ENCODE data around the gene MOV10L1.
A peak's percentile ranks its signal among the peaks of the same experiment; 100 is the strongest.

The MOV10L1 gene

DNA sequence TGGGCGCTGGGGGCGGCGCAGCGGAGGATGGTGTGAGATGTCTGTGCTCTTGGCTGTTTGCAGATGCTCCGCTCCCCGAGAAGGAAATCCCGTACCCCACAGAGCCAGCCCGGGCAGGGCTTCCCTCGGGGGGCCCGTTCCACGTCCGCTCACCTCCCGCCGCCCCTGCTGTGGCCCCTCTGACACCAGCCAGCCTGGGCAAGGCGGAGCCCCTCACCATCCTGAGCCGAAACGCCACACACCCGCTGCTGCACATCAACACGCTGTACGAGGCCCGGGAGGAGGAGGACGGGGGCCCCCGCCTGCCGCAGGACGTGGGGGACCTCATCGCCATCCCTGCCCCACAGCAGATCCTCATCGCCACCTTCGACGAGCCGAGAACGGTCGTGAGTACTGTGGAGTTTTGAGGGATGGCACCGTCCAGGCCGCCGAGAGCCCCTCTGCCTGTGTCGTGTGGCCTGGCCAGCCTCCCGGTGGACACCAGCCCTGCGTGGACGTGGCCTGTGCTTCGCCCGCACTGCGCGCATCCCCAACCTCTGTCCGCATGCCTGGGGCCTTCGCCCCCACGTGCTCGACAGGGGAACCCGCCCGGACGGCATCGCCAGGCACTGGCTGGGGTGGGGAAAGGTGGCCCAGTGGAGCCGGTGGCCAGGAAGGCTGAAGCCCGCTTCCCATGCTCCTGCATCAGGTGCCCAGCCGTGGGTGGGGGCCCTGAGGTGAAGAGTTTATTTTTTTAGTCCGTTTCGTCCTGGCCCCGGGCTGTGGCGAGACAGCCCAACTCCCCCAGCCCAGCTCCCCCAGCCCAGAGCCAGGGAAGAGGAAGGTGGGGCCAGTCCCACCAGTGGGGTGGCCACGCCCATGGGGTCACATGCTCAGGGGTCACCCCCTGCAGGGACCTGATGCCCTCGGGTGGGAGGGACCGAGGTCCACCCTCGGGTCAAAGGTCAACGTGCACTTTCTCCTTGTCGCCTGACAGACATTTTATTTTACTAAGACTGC lies 89.4 kb downstream of the MOV10L1 start:
- DNase-seq = no peak

DNA sequence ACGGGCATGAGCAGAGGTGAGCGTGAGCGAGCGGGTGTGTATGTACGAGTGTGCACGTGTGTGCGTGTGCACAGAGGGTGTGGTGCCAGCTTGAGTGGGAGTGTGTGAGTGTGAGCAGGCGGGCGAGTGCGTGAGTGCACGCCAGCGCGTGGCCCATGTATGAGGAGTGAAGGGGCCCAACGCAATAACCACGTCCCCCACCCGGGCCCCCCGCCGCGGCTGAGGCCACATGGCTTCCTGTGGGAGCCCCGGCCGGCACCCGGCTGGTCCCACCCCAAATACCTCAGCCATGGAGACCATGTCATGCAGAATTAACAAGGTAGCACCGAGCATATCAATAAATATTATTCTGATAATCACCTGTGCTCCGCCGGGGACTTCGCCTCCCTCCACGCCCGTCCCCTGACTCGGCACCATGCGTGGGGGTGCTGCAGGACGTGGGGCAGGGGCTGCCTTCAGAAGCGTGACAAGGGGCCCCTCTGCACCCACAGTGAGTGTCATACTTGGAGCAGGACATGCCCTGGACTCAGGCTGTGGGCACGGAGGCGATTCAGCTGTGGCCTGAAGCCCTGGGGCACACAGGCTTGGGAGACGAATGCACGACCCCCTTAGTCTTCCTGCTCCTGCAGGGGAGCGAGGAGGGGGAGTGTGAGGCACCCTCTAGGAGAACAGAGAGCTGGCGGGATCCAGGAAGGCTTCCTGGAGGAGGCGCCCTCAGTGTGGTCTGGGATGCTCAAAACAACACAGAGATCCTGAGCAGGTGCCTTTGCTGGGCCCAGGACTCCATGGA lies 90.3 kb downstream of the MOV10L1 start:
- DNase-seq = no peak

DNA sequence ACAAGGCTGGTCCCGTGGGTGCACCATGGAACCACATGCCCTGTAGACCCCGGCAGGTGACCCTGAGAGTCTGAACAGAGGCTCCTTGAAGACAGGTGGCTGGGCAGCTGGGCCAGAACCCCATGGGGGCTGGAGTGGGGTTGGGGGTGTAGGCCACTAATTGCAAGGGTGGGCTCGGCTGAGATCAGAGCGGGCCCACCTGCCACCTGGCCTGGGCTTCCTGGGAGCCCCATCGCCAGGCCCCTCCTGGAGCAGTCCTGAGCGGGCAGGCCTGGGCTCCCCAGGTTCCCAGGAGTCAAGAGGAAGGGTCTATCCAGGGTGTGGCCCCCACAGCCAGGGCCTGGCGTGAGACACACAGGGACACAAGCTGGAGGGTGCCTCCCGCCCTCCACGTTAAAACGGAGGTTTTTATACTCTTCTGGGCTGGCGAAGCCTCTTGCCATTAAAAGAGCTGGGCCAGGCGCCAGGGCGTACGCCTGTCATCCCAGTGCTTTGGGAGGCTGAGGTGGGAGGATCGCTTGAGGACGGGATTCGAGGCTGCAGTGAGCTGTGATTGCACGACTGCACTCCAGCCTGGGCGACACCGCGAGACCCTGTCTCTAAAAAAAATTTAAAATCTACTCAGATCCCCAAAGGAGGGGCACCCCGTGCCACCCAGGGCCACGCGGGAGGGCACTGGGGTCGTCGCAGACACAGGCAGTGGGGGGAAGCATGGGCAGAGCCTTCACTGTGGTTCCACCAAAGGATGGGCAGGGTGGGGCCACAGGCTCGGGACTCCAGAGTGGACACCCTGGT lies 91.1 kb downstream of the MOV10L1 start:
- DNase-seq = no peak

DNA sequence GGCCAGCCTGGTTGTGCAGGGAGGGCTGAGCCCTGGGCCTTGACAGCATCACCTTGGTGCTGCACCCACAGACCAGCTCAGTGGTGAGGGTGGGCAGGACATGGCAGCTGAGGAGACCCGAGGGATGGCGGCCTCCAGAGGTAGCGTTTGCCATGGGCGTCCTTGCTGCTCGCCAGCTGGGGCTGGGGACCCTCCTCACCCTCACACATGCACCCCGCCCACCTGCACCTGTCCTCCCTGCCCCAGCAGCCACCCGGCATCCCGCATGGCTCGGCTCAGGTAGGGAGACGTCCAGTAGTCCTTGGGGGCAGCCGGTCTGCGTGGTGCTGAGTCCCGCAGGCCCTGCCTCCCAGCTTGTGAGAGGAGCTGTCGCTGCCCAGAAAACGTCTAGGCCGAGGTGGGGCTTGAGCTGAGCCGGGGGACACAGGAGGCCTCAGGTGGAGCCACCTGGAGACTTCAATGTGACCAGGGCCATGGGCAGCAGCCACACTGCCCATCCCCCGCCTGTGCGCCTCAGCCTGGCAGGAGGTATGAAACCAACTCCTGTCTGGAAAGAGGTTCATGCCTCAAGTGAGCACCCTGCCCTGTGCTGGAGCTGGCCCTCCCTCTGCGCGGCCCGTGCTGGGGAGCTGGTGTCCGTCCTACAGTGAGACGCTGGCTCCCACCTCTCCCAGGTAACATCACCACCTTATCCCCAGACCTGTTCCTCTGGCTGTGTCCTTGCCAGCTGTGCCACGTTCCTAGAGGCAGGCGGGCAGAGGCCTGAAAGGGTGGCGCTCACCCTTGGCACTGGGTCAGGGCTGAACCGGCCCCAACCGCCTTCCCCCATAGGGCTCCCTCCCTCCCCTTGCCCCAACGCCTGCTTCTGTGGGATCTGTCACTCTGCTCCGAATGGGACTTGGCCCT lies 92.6 kb downstream of the MOV10L1 start:
- no peak for DNase-seq

DNA sequence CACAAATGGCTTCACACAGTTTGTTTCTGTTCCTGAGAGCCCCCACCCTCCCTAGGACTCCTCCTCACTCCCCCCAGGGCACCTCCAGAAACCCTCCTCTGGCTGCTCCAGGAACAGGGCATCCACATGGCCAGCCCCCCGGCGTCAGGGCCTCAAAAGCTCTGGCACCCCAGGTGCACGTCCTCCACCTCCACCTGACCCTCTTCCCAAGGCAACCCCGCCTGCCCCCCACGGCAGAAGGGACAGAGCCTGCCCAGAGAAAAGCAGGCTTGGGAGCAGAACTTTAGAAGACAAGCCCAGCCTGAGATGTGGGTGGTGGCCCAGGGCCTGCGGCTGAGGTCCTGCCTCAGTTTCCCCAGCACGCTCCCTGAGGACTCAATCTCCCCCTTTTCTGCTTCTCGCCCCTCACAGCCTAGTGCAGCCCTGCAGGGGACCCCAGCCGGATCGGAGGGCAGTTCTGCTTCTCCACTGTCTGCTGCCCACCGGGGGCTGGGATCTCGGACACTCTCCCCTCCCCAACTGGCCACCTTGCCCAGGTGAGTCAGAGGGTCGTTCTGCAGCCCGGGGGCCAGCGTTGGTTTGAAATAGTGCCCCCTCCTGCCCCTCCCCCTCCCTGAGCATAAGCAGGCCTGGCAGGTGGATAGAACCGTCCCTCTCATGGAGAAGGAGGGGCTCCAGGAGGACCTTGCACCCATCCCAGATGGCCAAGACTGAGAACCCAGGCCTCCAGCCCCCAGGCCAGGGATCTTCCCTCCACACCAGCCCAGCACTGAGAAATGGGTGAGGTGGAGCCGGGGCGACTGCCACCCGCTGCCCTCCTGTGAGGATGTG lies 93.5 kb downstream of the MOV10L1 start:
- no peak for DNase-seq

DNA sequence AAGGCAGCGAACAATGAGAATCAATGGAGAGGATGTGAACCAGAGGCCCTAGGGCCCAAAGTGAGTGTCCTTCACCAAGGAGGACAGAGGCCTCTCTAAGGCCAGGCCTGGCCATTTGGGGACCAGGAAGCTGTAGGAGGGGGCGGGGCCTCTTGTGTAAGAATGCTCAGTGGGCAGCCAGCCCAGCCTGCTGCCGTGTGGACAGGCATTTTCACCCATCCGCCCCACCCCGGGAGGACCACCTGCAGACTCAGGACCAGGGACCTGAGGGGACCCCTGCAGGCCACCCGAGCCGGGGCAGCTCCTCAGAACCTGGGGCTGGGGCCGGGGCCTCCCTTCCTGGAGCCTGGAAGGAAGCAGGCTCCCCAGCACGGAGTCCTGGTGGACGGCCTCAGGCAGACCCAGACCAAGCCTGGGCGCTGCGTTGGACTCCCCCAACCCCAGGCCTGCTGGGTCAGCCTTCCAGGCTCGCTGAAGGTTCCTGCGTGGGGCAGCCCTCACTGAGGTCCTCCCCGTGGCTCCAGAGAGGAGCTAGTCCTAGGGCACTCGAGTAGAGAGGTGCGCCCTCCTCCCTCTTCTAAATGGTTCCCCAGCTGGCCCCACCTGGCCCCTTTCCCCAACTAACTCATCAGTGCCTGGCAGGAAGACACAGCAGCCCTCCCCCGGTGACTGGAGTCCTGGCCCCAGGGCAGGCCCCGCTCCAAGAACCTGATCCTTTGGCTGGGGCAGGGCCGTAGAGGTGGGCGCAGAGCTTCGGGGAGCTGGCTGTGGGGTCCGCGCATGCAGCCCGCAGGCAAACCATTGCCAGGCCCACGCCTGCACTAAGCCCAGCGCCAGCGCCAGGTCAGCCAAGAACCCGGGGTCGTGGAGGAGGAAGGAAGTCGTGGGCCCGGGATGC lies 94.4 kb downstream of the MOV10L1 start:
- no peak for DNase-seq

DNA sequence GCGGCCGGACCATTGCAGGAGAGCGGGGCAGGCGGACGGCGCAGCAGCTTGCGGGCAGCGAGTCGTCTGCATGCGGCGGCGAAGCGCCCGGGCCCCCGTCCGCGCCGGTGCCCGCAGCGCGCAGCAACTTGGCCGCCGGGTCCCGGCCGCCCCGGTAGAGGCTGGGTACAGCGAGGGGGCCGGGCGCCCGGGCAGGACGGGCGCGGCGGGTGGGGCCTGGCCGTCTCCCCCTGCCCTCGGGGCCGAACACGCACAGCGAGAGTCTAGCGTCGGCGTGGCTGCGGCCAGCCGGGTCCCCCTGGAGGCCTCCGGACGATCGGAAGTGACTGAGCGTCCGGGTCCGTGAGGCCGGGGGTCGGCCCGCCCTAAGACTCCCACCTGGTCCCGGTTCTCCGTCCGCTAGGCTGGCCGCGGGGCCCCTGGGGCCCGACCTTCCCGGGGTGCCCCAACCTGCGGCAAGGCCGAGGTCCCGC lies 95.1 kb downstream of the MOV10L1 start:
- DNase-seq = no peak

DNA sequence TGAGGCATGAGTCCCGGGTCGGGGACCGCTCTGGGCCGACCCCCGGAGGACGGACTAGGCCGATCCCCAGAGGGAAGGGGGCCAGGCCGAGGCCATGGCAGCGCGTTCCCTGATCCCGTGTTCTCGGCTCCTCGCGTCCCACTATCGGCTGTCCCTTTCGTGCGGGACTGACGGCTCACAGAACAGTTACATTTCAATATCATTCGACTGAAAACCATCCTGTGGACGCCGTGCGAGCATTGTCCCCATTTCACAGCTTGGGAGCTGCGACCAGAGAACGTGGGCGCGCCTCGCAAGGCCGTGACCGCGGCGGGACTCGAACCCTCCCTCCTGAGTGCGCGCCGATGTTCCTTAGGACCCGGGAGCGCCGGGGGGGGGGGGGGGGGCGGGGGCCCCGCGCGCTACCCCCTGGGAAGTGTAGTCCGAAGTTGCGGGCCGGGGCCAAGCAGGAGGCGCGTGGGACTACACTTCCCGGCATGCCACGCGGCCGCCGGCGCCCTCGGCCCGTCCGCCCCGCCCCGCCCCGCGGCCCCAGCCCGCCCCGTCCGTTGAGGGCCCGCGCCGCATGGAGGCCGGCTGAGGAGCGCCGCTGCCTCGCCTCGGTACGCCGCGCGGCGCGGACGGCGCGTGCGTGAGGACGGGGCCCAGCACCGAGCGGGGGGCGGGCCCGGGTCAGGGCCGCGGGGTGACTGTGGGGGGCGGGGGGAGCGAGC lies 95.7 kb downstream of the MOV10L1 start, which contains the start of gene TRABD:
TSS of gene TRABD (plus strand) at position 539 of the 713 bp plus-strand sequence. CDS start 7,148 bp downstream, outside the sequence.
- peak; percentile 54 for DNase-seq

DNA sequence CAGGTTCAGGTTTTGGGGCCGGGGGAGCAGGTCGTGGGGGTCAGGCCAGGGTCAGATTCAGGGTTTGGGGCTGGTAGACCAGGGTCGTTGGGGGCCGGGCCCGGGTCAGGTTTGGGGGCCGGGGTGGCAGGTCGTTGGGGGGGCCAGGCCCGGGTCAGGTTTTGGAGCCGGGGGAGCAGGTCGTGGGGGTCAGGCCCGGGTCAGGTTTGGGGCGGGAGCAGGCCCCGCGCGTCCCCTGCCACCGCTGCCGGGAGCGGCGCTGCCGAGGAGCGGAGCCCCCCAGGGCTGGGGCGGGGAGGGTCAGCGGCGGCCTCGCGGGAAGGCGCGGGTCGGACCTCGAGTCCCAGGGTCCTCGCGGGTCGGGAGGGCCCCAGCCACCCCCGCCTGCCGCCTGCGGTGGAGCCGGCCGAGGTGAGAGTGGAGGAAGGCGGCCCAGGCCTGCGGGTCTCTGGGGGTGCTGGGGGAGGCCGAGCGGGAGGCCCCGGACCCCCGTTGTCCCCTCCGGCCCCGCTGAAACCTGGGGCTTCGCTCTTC lies 96.4 kb downstream of the MOV10L1 start:
- no peak for DNase-seq

DNA sequence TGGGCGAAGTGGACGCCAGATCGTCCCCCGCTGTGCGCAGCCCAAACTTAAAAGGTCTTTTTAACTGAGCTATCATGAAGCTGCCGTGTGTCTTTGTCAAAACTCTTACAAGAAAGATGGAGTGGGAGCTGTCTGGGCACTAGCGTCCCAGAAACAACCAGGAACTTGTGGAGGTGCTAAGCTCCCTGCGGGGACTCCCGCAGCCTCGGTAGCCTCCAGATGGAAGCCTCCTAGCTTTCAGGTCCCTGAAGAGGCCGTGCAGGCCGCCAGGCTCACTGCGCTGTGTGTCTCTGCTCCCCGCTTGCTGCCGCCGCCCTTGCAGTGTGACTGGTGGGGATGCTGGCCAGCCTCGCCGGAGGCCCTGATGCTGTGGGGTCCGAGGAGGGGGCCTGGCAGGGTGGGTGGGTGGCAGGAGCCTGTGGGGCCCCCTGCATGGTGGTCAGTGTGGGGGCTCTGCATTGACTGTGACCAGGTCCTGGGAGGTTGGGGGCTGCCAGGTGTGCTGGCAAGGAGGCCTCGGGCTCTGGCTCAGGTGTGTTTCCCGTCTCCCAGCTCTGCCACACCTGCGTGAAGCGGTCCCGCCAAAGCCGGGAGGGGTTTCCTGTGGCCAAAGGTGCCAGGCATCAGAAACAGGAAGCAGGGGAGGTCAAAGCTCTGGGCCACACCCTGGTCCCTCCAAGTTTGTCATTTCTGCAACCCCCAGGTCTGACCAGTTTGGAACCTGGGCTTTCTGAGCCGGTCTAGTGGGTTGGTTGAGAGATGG lies 97.1 kb downstream of the MOV10L1 start:
- no peak for DNase-seq

DNA sequence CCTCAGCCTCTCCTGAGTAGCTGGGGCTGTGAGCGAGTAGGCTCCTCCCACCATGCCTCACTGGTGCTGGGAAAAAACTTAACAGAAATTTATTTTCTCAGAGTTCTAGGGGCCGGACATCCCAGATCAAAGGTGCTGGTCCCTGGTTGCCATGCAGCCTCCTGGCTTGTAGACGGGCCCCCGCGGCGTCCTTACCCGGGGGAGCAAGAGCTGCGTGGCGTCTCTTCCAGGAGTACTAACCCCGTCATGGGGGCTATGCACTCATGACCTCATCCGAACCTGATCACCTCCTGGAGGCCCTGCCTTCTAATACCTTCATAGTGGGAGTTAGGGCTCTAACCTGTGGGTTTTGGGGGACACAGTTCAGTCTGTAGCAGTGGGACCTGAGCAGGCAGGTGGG lies 98.5 kb downstream of the MOV10L1 start:
- no peak for DNase-seq

DNA sequence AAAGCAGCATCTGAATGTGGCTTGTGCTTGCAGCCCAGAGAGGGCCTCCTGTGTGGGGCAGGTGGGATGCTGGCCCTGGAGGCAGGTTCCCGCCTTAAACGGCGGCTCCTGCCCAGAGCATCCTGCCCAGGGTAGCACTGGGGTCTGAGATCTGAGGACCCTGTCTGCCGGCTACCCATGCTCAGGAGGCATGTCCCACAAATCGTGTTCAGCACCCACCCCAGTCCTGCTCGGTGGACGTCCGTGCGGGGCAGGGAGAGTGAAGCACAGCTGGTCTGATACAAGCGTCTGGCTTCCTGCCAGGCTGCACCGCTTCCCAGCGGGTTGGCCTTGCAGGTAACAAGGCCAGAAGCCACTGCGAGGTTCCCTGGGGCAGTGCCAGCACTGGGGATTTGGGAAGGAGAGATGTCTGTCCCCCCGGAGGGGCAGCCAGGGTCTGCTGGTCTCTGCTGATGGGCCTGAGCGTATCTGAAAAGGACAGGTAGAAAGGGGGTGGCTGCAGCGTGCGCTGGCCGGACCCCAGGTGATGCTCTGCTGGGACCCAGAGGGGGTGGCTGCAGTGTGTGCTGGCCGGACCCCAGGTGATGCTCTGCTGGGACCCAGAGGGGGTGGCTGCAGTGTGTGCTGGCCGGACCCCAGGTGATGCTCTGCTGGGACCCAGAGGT lies 99.5 kb downstream of the MOV10L1 start:
- DNase-seq = no peak

DNA sequence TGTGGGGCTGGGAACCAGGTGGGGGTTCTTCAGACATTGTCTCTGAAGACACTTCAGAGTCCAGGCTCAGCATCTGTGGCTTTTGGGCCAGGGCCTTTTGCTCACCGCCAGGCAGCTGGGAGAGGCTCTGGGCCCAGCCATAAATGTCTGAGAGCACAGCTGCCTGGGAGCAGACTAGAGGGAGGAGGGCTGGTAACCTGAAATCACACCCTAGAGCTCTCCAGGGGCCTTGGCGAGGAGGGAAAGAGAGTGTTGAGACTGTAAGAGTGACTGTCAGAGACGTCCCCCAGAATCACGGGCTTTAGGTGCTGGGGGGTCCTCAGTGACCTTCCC lies 100.0 kb downstream of the MOV10L1 start:
- DNase-seq = no peak

DNA sequence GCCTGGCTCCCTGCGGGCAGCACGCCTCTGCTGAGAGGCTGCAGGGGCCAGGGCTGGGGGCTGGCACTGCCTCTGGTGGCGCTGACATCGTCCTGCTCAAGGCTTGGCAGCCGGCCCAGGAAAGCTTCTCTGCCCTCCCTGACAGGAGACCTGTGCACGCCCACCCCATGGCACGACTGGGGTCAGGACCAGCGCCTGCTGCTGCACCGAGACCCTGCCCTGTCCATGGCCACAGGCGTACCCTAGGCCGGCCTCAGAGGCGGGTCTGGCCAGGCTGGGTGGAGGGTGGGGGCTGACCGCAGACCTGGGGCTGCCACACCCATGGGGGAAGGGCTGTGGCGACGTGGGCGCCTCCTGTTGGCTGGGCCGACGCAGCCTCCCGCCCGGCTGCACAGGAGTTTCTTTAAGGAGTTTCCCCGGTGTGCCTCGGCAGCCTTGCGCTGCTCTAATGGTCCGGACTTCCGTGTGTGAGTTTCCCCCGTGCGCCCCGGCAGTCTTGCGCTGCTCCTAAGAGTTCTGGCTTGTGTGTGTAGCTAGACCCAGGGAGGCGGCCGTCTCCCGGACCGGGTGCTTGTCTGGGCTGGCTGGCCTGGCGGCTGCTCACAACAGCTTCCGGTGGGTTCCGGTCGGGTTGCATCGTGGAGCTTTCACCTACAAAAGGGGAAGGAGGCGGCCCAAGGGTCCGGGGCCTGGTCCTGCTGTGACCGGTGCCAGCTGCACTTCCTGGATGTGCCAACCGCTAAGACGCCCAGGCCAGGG lies 100.6 kb downstream of the MOV10L1 start:
- DNase-seq = no peak

DNA sequence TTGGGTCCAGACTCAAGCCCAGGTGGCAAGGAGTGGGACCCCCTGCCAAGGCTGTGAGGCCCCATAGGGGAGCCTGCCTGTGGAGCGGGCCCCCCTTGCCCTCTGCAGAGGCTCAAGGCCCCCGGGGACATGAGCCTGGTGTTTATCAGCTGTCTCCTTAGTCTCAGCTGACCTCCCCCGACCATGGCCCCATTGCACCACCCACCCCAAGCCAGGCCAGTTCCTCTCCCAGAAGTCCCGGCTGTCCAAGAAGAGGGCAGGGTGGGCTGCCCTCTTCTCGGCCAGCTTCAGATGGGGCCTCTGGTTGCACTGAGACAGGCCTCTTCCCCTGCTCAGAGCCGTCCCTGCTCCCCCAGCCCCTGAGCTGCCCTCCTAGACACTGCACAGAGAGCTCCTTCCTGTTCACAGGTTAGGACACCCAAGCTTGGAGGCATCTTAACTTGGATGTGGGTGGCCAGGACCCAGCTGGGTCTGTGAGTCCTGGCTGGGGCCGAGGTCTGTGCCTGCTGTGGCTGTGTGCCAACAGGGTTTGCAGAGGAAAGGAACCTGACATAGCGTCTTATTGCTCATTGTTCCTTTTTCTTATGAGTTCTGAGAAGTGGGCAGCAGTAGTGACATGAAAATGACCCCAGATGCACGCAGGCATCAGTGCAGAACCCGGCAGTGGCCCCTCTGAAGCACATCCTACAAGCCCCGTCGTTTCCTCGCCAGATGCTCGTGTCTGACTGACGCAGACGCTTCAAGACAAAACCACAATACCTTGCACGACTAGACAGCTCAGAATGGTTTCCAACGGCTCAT lies 101.3 kb downstream of the MOV10L1 start:
- DNase-seq = no peak
